HepG2 (cell line): ENCODE measurements around the gene SLC22A4.

Experiments
- ATAD3A ChIP-seq: sonication (generic); formaldehyde crosslinking; IDR thresholded peaks from 2 replicates; pipeline ENCODE4 v1.4.0; 2020; ENCODE audit warnings: missing genetic modification reagents
- CTCF ChIP-seq: sonication (generic); formaldehyde crosslinking; IDR thresholded peaks from 2 replicates; pipeline ENCODE4 v1.5.0; 2020; ENCODE audit warnings: mild to moderate bottlenecking, missing genetic modification reagents, moderate library complexity
- HMG20A ChIP-seq: IDR thresholded peaks from 2 replicates; pipeline ENCODE4 v1.6.1; 2016; ENCODE audit warnings: borderline replicate concordance
- JUN ChIP-seq: sonication (generic); formaldehyde crosslinking; IDR thresholded peaks from 2 replicates; pipeline ENCODE4 v1.4.0; 2020; ENCODE audit warnings: mild to moderate bottlenecking, missing genetic modification reagents
- MEIS2 ChIP-seq: sonication (generic); formaldehyde crosslinking; IDR thresholded peaks from 2 replicates; pipeline ENCODE4 v1.9.0; 2021; ENCODE audit warnings: mild to moderate bottlenecking, missing genetic modification reagents
- MYNN ChIP-seq: sonication (generic); formaldehyde crosslinking; IDR thresholded peaks from 2 replicates; pipeline ENCODE4 v1.4.0; 2020; ENCODE audit warnings: mild to moderate bottlenecking, low read depth, missing genetic modification reagents
- POLR2A ChIP-seq, 2 experiments: IDR thresholded peaks; 2 replicates each; pipeline ENCODE4 v1.6.1; 2011; ENCODE audit warnings: low read depth in 2 of 2, low read length in 2 of 2, mild to moderate bottlenecking in 1 of 2, moderate library complexity in 1 of 2; ENCODE audit not compliant: insufficient read depth in 1 of 2
- PRPF4 ChIP-seq: fragments of 200-400 bp; formaldehyde crosslinking; IDR thresholded peaks from 2 replicates; pipeline ENCODE4 v1.6.1; 2016; ENCODE audit warnings: low read length, low read depth; ENCODE audit not compliant: poor library complexity, severe bottlenecking
- REST ChIP-seq, 2 experiments: IDR thresholded peaks; 2 replicates each; pipeline ENCODE4 v1.6.1; 2011 to 2012; ENCODE audit warnings: low read length in 2 of 2, borderline replicate concordance in 1 of 2, low read depth in 1 of 2, mild to moderate bottlenecking in 1 of 2, moderate library complexity in 1 of 2
- RFX1 ChIP-seq: fragments of 450-650 bp; IDR thresholded peaks from 2 replicates; pipeline ENCODE4 v1.6.1; 2017
- TAF1 ChIP-seq: sonication (generic); formaldehyde crosslinking; IDR thresholded peaks from 2 replicates; pipeline ENCODE4 v1.4.0; 2020; ENCODE audit warnings: missing genetic modification reagents
- ZNF513 ChIP-seq: sonication (generic); formaldehyde crosslinking; conservative IDR thresholded peaks from 2 replicates; pipeline ENCODE4 v1.5.0; 2020; ENCODE audit warnings: missing genetic modification reagents

GRCh38 chr5:132295505-132296411 is 1.6 kb downstream of the SLC22A4 start:
- no peak for TF ChIP-seq HMG20A (CRISPR knock-in tag)
- no peak for TF ChIP-seq MYNN
- no peak for TF ChIP-seq PRPF4
- TF ChIP-seq RFX1, result no peak
- no peak for TF ChIP-seq POLR2A (IDR thresholded peaks at IDR 0.05; ENCODE audit: insufficient read depth in 1 of 2, low read depth in 2 of 2, low read length in 2 of 2)
- TF ChIP-seq CTCF (CRISPR knock-in tag), result no peak
- no peak for TF ChIP-seq ZNF513 (CRISPR knock-in tag)
- no peak for TF ChIP-seq ATAD3A (CRISPR knock-in tag)
- TF ChIP-seq TAF1 (CRISPR knock-in tag), result no peak
- TF ChIP-seq REST (IDR thresholded peaks at IDR 0.05; ENCODE audit: borderline replicate concordance in 1 of 2, low read depth in 1 of 2, low read length in 2 of 2), result no peak
- no peak for TF ChIP-seq MEIS2 (CRISPR knock-in tag)
- TF ChIP-seq JUN, result no peak
